Measurements from ENCODE around the gene DISC1.
A peak's percentile ranks its signal among the peaks of the same experiment; 100 is the strongest.

DISC1 gene

DNA sequence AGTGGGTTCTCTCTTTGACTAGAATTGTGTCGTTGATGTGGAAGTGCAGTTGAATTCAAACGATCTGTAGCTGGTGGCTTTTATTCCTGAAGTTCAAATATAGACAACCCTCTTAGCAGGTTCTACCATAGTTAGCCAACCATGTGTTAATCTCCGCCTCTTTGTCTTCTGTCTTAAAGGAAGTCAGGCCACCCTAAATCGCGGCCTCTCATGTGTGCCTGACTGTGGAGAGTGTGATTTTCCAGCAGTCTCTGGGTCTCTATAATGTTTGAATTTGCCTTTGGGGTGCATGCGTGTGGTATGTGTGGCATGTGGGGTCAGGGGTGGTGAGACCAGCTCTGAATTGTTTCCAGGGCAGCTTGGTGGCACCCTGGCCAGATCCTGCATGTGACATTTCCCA lies 244.9 kb downstream of the DISC1 start:
- TF ChIP-seq, protein P1, sequence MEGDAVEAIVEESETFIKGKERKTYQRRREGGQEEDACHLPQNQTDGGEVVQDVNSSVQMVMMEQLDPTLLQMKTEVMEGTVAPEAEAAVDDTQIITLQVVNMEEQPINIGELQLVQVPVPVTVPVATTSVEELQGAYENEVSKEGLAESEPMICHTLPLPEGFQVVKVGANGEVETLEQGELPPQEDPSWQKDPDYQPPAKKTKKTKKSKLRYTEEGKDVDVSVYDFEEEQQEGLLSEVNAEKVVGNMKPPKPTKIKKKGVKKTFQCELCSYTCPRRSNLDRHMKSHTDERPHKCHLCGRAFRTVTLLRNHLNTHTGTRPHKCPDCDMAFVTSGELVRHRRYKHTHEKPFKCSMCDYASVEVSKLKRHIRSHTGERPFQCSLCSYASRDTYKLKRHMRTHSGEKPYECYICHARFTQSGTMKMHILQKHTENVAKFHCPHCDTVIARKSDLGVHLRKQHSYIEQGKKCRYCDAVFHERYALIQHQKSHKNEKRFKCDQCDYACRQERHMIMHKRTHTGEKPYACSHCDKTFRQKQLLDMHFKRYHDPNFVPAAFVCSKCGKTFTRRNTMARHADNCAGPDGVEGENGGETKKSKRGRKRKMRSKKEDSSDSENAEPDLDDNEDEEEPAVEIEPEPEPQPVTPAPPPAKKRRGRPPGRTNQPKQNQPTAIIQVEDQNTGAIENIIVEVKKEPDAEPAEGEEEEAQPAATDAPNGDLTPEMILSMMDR (IDR thresholded peaks at IDR 0.05; ENCODE audit: insufficient read depth, missing control alignments): no peak
- DNase-seq (ENCODE audit: insufficient read length, low spot score) (no peak), FAIRE-seq (no peak)

DNA sequence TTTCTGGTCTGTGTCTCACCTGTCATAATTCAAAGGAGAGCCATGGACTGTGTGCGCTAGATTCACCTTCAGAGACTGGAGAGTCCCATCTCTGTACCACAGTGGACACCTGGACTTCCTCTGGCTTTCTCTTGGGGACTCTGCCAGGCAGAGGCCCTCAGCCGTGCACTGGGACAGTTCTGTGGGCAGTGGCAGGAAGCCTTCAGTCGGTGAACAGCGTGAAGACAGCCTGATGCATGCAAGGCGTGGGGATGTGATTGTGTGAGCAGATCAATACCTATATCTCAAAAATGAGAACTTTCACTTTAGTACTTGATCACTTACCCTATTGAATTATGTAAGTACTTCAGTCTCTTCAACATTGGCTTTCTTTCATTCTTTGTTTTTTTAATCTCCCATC lies 245.3 kb downstream of the DISC1 start:
- DNase-seq (ENCODE audit: insufficient read length, low spot score) (no peak), FAIRE-seq (peak; percentile 71)
- TF ChIP-seq, protein P1 (IDR thresholded peaks at IDR 0.05; ENCODE audit: insufficient read depth, missing control alignments): no peak

DNA sequence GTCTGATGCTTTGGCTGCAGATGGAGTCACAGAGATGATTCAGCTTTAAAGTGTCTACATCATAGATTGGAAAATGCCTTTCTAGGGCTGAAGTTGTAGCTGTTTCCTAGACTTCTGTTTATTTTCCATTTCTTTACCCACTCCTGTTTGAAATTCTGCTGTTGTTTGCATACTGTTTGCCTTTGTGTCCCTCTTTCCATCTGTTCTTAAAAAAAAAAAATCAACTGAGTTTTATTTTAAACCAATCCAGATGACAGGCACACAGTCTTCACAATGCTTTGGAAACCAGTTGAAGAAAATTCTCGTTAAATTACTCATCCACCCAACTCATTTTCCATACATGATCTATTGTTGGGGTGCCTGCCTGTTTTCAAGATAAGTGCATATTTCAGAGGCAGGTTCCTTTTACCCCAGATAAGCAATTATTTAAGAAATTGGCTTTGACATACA lies 245.9 kb downstream of the DISC1 start:
- TF ChIP-seq, protein P1 (IDR thresholded peaks at IDR 0.05; ENCODE audit: insufficient read depth, missing control alignments): no peak
- DNase-seq (ENCODE audit: insufficient read length, low spot score) (no peak), FAIRE-seq (no peak)

DNA sequence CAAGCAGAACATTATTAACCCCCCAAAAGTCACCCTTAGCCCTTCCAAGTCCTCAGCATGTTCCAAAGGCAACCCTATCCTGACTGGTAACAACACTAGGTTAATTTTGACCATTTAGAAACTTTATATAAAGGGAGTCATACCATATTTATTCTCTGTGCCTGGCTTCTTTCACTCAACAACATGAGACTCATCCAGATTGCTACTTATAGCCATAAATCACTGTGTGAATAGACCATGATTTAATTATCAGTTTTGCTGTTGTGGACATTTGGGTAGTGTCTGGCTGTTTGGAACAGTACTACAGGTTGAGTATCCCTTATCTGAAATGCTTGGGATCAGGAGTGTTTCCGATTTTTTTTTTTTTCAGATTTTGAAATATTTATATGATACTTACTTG lies 252.1 kb downstream of the DISC1 start:
- DNase-seq (ENCODE audit: insufficient read length, low spot score) (no peak), FAIRE-seq (no peak)
- TF ChIP-seq, protein P1 (IDR thresholded peaks at IDR 0.05; ENCODE audit: insufficient read depth, missing control alignments): no peak

DNA sequence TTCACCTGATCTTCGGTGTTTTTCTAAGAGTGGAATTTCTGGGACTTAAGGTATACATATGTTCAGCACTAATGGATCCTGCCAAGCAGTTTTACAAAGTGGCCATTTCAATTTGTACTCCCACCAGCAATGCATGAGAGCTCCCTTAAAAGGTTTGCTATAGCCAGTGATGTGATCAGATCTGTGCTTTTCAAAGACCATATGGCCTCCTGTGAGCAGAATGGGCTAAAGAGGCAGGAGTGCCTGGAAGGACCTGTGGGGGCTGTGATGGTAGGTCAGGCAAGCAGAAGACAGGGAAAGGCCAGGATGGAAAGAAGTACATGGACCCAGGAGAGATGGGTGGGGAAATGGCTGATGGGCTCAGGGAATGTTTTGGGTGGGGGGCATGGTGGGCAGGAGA lies 252.7 kb downstream of the DISC1 start:
- DNase-seq (ENCODE audit: insufficient read length, low spot score) (no peak), FAIRE-seq (no peak)
- TF ChIP-seq, protein P1 (IDR thresholded peaks at IDR 0.05; ENCODE audit: insufficient read depth, missing control alignments): no peak

DNA sequence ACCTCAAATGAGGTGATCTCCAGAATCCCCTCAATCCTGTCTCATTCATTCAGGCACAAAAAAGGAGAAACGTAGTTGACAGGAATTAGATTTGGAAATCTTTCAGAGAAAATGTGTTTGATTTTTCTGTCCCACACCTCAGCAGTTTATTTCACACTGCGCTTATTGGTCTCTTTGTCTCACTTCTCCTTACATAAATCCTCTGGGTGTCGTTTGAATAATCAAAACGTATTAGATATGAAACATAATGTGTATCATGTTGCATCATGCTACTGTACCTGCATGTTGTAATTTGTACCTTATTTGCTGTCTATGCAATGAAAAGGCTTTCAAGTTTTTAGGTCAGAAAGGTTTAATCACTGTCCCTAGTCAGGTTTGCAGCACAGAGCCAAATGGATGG lies 255.7 kb downstream of the DISC1 start:
- peak; percentile 81 for FAIRE-seq
- TF ChIP-seq, protein P1 (IDR thresholded peaks at IDR 0.05; ENCODE audit: insufficient read depth, missing control alignments): no peak
- no peak for DNase-seq (ENCODE audit: insufficient read length, low spot score)

DNA sequence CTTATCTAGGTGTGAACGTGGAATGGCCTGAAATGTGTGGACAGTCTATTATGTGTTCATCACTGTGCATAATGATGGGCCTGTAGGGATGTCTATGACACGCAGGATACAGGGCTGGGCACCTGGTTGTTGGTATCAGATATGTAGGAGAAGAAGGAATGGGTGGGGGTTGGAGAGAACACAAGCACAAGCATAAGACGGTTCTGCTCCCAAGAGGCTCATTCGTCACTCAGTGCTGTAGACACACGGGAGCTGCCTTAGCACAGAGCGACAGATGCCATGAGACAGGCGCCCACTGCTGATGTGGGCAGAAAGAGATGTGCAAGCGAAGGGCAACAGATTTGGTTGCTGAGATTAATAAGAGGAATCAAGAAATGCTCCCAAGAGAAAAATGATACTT lies 256.2 kb downstream of the DISC1 start:
- FAIRE-seq (no peak), DNase-seq (ENCODE audit: insufficient read length, low spot score) (no peak)
- TF ChIP-seq, protein P1 (IDR thresholded peaks at IDR 0.05; ENCODE audit: insufficient read depth, missing control alignments): no peak

Measured in D721Med (cell line).